ENCODE results near the gene CAPSL. TPM values are rescaled to one million over a fixed set of nuclear protein-coding genes. Genes with fewer than 3 reads are reported as not detected.
A peak's percentile ranks its signal among the peaks of the same experiment; 100 is the strongest.

The CAPSL gene
- total and polyA plus RNA-seq, 8 donors: 1.7 TPM; not detected in 7

DNA sequence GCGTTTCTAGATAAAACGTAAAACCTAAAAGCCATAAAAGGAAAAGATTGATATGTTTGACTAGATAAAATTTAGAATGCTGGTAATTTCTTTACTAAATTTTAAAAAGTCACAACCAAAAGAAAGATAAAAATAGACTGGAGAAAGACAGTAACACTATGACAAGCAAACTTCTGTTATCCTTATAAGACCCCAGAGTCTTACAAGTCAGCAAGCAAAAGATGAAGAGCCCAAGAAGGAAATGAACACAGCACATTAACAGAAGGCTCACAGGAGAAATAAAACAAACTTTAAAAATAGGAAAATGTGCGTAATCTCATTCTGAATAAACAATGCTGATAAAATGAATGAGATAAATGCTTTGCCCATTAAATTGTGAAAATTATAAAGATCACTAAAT is 52.0 kb downstream of the CAPSL start:
- no peaks in the 10 kb centered on the region for H3K36me3 ChIP-seq
- H3K9me3 ChIP-seq: no peaks in the 10 kb centered on the region
- no peaks in the 10 kb centered on the region for H3K27me3 ChIP-seq
- TF ChIP-seq, protein P1, sequence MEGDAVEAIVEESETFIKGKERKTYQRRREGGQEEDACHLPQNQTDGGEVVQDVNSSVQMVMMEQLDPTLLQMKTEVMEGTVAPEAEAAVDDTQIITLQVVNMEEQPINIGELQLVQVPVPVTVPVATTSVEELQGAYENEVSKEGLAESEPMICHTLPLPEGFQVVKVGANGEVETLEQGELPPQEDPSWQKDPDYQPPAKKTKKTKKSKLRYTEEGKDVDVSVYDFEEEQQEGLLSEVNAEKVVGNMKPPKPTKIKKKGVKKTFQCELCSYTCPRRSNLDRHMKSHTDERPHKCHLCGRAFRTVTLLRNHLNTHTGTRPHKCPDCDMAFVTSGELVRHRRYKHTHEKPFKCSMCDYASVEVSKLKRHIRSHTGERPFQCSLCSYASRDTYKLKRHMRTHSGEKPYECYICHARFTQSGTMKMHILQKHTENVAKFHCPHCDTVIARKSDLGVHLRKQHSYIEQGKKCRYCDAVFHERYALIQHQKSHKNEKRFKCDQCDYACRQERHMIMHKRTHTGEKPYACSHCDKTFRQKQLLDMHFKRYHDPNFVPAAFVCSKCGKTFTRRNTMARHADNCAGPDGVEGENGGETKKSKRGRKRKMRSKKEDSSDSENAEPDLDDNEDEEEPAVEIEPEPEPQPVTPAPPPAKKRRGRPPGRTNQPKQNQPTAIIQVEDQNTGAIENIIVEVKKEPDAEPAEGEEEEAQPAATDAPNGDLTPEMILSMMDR (IDR thresholded peaks at IDR 0.05): no peak
- DNase-seq: no peak
- H3K27ac ChIP-seq: no peak overlapping the region
- 42 to 60% methylated on average over 3 of the region's 3 CpGs for WGBS, 2 donors
- no peak overlapping the region for H3K4me3 ChIP-seq
- intact Hi-C loops (cut with DNase I): no loop called here
- H3K4me1 ChIP-seq: no peaks in the 10 kb centered on the region
- FAIRE-seq: no peak
- no peak for ATAC-seq

DNA sequence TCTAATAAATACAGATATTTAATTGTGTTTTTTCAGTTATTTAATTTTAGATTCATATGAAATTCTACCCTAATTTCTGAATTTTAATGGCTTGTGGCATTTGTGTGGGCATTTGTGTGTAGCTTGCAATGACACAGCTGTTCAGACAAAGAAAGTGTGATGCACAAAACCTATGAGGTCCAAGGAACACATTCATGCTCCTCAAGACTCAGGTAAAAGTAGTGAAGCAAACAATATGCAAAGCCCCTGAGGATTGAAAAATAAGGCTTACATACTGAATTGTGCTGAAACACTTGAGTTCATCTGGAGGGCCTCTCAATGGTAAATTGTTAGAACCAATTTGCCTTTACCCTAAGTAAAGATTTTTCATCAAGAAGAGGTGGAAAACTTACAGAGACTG is 53.6 kb downstream of the CAPSL start:
- no peak overlapping the region for H3K27ac ChIP-seq
- no peak for ATAC-seq
- H3K27me3 ChIP-seq: no peaks in the 10 kb centered on the region
- no peak for FAIRE-seq
- H3K4me3 ChIP-seq: no peak overlapping the region
- no peaks in the 10 kb centered on the region for H3K36me3 ChIP-seq
- TF ChIP-seq, protein P1 (IDR thresholded peaks at IDR 0.05): no peak
- no peaks in the 10 kb centered on the region for H3K9me3 ChIP-seq
- no peaks in the 10 kb centered on the region for H3K4me1 ChIP-seq
- intact Hi-C loops (cut with DNase I): no loop called here
- no peak for DNase-seq

DNA sequence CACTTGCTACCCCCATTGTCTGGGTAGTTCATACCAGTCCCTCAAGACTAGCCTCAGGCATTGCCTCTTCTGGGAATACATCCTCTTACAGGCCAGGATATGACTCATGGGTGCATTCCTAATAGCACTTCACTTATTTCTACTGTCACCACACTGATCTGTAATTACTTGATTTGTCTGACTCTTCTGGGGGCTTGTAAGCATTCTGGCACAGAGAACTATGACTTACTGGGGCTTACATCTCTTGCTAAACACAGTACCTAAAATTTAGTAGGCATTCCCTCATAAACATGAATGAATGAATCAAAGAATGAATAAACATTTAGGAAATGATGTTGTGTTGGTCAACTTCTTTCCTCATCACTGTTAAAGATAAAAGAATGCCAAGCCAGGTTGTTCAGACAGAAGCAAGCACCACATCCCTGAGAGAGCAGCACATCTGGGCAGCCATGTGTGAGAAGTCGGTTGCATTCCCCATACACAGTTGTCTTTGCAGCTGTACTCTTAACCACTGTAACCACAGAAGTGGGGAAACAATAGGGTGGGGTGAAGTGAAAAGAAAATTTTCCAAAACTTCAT is 54.1 kb downstream of the CAPSL start:
- Histone ChIP-seq H3K4me3 (no peak overlapping the region), H3K4me1 (no peaks in the 10 kb centered on the region), H3K9me3 (no peaks in the 10 kb centered on the region), H3K36me3 (no peaks in the 10 kb centered on the region), H3K27me3 (no peaks in the 10 kb centered on the region), H3K27ac (no peak overlapping the region)
- WGBS, 2 donors: 66 to 93% methylated on average over 1 of the region's 1 CpG
- TF ChIP-seq, protein P1 (IDR thresholded peaks at IDR 0.05): no peak
- intact Hi-C loops (cut with DNase I): no loop called here
- FAIRE-seq: no peak
- peak in 2 of 4 donors; percentile 37 to 49 for ATAC-seq
- DNase-seq: no peak

DNA sequence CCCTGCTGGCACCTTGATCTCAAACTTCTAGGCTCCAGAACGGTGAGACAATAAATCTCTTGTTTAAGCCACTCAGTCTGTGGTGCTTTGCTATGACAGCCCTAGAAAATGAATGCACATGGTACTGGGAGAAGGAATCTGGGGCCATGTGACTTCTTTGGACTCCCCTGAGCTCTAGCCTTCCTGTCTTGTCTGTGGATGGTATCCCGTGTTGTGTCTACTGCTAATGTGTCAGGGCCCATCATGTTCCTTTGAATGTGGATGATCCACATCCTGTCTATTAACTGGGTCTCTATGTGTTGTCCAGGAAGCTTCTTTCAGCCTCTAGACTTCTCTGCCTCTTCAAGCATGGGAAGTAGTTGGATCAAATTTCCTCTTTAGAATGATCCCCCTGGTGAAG is 56.7 kb downstream of the CAPSL start:
- FAIRE-seq (no peak), ATAC-seq (no peak), DNase-seq (no peak)
- no peak overlapping the region for H3K27ac ChIP-seq
- intact Hi-C loops (cut with DNase I): no loop called here
- no peaks in the 10 kb centered on the region for H3K36me3 ChIP-seq
- H3K4me3 ChIP-seq: no peak overlapping the region
- WGBS, 2 donors: 47 to 51% methylated on average over 2 of the region's 2 CpGs
- H3K9me3 ChIP-seq: no peaks in the 10 kb centered on the region
- H3K4me1 ChIP-seq: no peaks in the 10 kb centered on the region
- TF ChIP-seq, protein P1 (IDR thresholded peaks at IDR 0.05): no peak
- H3K27me3 ChIP-seq: no peaks in the 10 kb centered on the region

DNA sequence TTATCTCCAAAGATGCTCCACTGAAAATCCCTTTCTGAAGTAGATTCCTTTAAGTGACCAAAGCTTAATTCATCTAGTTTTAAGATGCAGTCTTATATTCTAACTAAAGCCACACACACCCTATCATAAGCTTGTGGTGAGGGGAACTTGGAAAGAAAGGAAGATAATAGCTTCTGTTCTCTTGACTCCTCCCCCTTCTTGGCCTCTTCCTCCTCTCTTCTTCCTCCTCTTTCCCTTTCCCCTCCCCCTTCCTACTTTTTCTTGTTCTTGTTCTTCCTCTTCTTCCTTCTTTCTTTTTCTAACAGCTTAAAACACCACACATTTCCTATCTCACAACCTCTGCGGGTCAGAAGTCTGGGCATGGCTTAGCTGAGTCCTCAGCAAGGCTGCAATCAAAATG is 58.3 kb downstream of the CAPSL start:
- H3K27me3 ChIP-seq: no peaks in the 10 kb centered on the region
- TF ChIP-seq, protein P1 (IDR thresholded peaks at IDR 0.05): no peak
- intact Hi-C loops (cut with DNase I): no loop called here
- DNase-seq (no peak), ATAC-seq (no peak), FAIRE-seq (no peak)
- H3K4me1 ChIP-seq: no peaks in the 10 kb centered on the region
- WGBS, 2 donors: 78 to 82% methylated on average over 1 of the region's 1 CpG
- H3K27ac ChIP-seq: no peak overlapping the region
- no peak overlapping the region for H3K4me3 ChIP-seq
- no peaks in the 10 kb centered on the region for H3K9me3 ChIP-seq
- H3K36me3 ChIP-seq: no peaks in the 10 kb centered on the region
